GM18517 (cell line): ENCODE data around the gene CSAG1.
"Not testable (repeated sequence)": the region's sequence is repeated elsewhere in the genome, so short reads cannot be mapped to it uniquely, and the experiment has no call there.

Experiments
- ATAC-seq: cut with Tn5 transposase; IDR thresholded peaks from one replicate; pipeline ENCODE4 v1.9.1; 2021; ENCODE audit warnings: mild to moderate bottlenecking, moderate library complexity; ENCODE audit not compliant: unreplicated experiment

The CSAG1 gene, protein sequence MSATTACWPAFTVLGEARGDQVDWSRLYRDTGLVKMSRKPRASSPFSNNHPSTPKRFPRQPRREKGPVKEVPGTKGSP

DNA sequence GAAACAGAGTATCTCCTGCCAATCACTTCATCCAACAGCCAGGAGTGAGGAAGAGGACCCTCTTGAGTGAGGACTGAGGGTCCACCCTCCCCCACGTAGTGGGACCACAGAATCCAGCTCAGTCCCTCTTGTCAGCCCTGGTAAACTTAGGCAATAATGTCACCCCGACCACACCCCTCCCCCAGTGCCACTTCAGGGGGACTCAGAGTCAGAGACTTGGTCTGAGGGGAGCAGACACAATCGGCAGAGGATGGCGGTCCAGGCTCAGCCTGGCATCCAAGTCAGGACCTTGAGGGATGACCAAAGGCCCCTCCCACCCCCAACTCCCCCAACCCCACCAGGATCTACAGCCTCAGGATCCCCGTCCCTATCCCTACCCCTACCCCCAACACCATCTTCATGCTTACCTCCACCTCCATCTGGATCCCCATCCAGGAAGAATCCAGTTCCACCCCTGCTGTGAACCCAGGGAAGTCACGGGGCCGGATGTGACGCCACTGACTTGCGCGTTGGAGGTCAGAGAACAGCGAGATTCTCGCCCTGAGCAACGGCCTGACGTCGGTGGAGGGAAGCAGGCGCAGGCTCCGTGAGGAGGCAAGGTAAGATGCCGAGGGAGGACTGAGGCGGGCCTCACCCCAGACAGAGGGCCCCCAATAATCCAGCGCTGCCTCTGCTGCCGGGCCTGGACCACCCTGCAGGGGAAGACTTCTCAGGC is at the start of gene CSAG1, which contains the start of gene MAGEA12:
Gene CSAG1, minus strand, starts transcription at position 461 of the 715 bp plus-strand sequence. CDS start 1,261 bp downstream, outside the sequence.
Gene MAGEA12, plus strand, starts transcription at position 497 of the 715 bp plus-strand sequence. CDS start 2,405 bp downstream, outside the sequence.
- no peak for ATAC-seq

DNA sequence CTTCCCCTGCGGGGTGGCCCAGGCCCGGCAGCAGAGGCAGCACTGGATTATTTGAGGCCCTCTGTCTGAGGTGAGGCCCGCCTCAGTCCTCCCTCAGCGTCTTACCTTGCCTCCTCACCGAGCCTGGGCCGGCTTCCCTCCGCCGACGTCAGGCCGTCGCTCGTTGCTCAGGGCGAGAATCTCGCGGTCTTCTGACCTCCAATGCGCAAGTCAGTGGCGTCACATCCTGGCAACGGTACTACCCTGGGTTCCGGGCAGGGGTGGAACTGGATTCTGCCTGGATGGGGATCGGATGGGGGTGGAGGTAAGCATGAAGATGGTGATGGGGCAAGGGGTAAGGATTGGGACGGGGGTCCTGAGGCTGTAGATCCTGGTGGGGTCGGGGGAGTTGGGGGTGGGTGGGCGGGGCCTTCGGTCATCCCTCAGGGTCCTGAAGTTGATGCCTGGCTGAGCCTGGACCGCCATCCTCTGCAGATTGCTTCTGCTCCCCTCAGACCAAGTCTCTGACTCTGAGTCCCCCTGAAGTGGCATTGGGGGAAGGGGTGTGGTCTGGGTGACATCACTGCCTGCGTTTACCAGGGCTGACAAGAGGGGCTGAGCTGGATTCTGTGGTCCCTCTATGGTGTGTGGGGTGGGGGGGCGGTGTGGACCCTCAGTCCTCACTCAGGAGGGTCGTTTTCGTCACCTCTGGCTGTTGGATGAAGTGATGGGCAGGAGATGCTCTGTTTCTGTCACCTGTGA is 36.2 kb upstream of the CSAG1 start, which contains the start of gene MAGEA6:
Gene MAGEA6, minus strand, starts transcription at position 141 of the 741 bp plus-strand sequence. CDS start 2,039 bp downstream, outside the sequence.
- ATAC-seq: not testable (repeated sequence)

DNA sequence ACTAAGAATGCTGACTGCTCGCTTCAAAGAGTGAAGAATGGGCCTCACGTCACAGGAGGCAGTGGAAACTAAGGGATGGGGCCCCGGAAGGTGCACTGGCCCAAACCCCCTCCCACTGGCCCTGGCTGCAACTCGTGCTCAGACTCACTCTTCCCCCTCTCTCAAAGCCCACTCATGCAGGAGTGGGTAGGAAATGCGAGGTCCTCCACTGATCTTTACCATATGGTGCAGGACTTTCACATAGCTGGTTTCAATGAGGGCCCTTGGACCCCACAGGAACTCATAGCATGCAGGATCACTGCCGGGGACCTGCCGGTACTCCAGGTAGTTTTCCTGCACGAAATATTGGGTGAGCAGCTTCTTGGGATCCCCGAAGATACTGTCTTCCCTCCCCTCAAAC is 33.0 kb upstream of the CSAG1 start:
- not testable (repeated sequence) for ATAC-seq

DNA sequence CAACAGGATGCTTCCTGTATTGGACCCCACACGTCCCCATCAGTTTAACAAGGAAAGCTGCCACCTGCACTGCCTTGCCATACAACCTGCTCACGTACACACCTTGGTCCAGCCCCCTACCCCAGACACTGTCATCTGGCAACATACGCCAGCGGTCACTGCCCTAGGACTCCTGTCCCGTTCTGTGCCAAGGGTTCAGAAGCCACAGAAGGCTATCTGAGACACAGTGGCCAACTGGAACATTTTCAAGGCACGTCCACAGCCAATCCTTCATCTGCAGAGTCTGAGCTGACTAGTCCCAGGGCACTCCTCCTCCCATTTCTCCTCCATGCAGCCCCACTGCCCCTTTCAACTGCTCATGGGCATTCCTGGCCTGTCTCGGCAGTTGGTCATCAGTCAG is 28.1 kb upstream of the CSAG1 start:
- not testable (repeated sequence) for ATAC-seq

DNA sequence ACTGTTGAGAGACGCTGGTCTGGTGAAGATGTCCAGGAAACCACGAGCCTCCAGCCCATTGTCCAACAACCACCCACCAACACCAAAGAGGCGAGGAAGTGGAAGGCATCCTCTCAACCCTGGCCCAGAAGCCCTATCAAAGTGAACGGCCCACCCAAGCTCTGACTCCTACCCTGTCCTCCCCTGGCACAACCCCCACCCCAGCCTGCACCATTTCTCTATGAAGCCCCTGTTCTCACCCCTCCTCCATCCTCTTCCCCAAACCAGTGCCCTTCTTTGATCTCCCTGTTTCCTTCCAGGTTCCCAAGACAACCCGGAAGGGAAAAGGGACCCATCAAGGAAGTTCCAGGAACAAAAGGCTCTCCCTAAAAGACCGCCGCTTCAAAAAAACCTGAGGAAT is 26.0 kb upstream of the CSAG1 start:
- not testable (repeated sequence) for ATAC-seq

DNA sequence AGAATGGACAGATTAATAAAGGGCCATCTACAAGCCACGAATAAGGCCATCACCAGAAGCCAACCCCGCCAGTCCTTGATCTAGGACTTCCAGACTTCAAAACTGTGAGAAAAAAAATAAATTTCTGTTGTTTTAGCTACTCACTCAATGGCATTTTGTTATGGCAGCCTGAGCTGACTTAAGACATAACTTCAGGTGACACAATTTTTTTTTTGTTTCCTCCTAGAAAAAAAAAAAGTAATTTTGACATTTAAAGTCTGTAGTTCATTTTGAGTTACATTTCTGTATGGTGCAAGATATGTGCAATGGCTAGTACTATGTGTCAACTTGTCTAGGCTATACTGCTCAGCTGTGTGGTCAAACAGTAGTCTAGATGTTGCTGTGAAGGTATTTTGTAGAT is 25.4 kb upstream of the CSAG1 start, which contains the start of gene CSAG3:
Gene CSAG3, plus strand, starts transcription at position 301 of the 400 bp plus-strand sequence.
- not testable (repeated sequence) for ATAC-seq

DNA sequence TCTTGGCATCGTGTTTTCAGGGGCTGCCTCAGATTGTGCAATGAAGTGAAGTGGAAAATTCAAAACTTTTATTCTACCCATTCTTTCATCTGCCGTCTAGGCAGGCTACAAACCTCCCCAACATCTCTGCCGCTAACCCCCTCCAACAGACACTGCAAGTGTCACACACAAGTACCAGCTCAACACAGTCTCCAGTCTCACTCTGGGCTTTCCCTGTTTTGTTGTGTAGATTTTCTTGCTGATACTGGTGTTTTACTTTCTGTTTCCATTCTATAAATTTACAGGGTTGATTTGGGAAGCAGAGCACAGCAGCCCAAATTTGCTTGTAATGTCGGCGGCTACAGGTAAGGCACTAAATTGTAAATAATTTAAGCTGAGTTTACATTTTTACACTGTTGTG is 21.4 kb upstream of the CSAG1 start:
- not testable (repeated sequence) for ATAC-seq

DNA sequence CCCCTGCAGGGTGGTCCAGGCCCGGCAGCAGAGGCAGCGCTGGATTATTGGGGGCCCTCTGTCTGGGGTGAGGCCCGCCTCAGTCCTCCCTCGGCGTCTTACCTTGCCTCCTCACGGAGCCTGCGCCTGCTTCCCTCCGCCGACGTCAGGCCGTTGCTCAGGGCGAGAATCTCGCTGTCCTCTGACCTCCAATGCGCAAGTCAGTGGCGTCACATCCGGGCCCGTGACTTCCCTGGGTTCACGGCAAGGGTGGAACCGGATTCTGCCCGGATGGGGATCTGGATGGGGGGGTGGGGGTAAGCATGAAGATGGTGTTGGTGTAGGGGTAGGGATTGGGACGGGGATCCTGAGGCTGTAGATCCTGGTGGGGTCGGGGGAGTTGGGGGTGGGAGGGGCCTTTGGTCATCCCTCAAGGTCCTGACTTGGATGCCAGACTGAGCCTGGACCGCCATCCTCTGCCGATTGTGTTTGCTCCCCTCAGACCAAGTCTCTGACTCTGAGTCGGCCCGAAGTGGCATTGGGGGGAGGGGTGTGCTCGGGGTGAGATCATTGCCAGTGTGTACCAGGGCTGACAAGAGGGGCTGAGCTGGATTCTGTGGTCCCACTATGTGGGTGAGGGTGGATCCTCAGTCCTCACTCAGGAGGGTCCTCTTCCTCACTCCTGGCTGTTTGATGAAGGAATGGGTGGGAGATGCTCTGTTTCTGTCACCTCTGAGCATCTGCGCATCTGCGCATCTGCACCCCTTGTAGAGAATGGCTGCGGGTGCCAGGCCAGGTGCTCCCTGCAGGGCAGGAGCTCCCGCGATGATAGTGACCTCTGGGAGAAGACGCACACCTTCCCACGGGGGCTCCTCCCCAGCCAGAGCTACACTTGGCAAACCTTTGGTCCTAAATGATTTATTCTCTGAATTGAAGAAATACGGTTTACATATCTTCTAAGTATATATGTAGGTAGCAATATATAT is 20.4 kb upstream of the CSAG1 start, which contains the start of gene MAGEA2:
Gene MAGEA2, minus strand, starts transcription at position 157 of the 965 bp plus-strand sequence. CDS start 2,479 bp downstream, outside the sequence.
- ATAC-seq: not testable (repeated sequence)

DNA sequence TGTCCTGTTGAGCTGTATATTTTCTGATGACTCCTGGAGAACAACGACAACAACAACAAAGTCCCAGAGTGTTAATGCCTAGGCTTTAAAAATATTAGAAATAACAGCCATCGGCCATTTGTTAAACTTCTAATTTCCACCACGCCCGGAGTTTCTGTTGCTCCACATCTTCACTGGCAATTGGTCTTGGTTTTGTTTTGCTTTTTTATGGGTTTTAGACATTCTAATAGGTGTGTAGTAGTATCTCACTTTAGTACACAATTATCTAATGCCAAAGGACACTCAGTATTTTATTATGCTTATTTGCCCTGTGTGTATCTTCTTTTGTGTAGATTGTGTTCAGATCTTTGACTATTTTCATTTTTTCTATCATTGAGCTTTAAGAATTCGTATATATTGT is 5.0 kb upstream of the CSAG1 start:
- no peak for ATAC-seq

DNA sequence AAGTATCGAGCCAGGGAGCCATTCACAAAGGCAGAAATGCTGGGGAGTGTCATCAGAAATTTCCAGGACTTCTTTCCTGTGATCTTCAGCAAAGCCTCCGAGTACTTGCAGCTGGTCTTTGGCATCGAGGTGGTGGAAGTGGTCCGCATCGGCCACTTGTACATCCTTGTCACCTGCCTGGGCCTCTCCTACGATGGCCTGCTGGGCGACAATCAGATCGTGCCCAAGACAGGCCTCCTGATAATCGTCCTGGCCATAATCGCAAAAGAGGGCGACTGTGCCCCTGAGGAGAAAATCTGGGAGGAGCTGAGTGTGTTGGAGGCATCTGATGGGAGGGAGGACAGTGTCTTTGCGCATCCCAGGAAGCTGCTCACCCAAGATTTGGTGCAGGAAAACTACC is 3.0 kb upstream of the CSAG1 start:
- ATAC-seq: not testable (repeated sequence)

DNA sequence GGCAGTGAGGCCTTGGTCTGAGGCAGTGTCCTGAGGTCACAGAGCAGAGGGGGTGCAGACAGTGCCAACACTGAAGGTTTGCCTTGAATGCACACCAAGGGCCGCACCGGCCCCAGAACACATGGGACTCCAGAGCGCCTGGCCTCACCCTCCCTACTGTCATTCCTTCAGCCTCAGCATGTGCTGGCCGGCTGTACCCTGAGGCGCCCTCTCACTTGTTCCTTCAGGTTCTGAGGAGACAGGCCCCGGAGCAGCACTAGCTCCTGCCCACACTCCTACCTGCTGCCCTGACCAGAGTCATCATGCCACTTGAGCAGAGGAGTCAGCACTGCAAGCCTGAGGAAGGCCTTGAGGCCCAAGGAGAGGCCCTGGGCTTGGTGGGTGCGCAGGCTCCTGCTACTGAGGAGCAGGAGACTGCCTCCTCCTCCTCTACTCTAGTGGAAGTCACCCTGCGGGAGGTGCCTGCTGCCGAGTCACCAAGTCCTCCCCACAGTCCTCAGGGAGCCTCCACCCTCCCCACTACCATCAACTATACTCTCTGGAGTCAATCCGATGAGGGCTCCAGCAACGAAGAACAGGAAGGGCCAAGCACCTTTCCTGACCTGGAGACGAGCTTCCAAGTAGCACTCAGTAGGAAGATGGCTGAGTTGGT is 2.5 kb upstream of the CSAG1 start:
- ATAC-seq: no peak

DNA sequence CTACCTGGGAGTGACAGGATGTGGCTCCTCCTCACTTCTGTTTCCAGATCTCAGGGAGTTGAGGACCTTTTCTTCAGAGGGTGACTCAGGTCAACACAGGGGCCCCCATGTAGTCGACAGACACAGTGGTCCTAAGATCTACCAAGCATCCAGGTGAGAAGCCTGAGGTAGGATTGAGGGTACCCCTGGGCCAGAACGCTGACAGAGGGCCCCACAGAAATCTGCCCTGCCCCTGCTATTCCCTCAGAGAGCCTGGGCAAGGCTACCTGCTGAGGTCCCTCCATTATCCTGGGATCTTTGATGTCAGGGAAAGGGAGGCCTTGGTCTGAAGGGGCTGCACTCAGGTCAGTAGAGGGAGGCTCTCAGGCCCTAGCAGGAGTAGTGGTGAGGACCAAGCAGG is 1.6 kb upstream of the CSAG1 start:
- ATAC-seq: no peak

DNA sequence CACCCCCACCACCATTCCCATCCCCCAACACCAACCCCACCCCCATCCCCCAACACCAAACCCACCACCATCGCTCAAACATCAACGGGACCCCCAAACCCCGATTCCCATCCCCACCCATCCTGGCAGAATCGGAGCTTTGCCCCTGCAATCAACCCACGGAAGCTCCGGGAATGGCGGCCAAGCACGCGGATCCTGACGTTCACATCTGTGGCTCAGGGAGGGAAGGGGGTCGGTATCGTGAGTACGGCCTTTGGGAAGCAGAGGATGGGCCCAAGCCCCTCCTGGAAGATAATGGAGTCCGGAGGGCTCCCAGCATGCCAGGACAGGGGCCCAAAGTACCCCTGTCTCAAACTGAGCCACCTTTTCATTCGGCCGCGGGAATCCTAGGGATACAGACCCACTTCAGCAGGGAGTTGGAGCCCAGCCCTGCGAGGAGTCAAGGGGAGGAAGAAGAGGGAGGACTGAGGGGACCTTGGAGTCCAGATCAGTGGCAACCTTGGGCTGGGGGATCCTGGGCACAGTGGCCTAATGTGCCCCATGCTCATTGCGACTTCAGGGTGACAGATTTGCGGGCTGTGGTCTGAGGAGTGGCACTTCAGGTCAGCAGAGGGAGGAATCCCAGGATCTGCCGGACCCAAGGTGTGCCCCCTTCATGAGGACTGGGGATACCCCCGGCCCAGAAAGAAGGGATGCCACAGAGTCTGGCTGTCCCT is 780 bp upstream of the CSAG1 start:
- ATAC-seq: not testable (repeated sequence)

DNA sequence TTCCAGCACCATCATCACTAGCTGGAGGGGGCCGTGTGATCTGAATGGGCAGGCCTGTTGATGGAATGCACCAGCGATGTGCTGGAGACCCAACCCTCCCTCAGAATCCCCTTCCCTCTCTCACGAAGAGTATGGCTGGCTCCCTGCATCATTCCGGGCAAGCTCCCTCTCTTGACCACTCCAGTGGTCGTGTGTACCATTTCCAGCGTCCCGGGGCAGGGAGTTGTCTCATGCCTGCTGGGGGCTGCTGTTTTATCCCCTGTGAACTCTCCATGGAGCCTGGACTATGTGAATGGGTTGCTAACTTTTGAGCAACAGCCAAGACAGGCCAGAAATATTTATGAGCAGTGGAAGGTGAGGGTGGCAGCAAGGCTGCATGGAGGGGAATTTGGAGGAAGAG is 8.1 kb downstream of the CSAG1 start:
- no peak for ATAC-seq

DNA sequence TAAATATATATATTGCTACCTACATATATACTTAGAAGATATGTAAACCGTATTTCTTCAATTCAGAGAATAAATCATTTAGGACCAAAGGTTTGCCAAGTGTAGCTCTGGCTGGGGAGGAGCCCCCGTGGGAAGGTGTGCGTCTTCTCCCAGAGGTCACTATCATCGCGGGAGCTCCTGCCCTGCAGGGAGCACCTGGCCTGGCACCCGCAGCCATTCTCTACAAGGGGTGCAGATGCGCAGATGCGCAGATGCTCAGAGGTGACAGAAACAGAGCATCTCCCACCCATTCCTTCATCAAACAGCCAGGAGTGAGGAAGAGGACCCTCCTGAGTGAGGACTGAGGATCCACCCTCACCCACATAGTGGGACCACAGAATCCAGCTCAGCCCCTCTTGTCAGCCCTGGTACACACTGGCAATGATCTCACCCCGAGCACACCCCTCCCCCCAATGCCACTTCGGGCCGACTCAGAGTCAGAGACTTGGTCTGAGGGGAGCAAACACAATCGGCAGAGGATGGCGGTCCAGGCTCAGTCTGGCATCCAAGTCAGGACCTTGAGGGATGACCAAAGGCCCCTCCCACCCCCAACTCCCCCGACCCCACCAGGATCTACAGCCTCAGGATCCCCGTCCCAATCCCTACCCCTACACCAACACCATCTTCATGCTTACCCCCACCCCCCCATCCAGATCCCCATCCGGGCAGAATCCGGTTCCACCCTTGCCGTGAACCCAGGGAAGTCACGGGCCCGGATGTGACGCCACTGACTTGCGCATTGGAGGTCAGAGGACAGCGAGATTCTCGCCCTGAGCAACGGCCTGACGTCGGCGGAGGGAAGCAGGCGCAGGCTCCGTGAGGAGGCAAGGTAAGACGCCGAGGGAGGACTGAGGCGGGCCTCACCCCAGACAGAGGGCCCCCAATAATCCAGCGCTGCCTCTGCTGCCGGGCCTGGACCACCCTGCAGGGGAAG is 19.4 kb downstream of the CSAG1 start, which contains the start of gene MAGEA2B:
Gene MAGEA2B, plus strand, starts transcription at position 814 of the 973 bp plus-strand sequence. CDS start 2,479 bp downstream, outside the sequence.
- ATAC-seq: not testable (repeated sequence)

DNA sequence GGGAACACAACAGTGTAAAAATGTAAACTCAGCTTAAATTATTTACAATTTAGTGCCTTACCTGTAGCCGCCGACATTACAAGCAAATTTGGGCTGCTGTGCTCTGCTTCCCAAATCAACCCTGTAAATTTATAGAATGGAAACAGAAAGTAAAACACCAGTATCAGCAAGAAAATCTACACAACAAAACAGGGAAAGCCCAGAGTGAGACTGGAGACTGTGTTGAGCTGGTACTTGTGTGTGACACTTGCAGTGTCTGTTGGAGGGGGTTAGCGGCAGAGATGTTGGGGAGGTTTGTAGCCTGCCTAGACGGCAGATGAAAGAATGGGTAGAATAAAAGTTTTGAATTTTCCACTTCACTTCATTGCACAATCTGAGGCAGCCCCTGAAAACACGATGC is 20.3 kb downstream of the CSAG1 start:
- not testable (repeated sequence) for ATAC-seq

DNA sequence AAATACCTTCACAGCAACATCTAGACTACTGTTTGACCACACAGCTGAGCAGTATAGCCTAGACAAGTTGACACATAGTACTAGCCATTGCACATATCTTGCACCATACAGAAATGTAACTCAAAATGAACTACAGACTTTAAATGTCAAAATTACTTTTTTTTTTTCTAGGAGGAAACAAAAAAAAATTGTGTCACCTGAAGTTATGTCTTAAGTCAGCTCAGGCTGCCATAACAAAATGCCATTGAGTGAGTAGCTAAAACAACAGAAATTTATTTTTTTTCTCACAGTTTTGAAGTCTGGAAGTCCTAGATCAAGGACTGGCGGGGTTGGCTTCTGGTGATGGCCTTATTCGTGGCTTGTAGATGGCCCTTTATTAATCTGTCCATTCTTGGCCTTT is 24.3 kb downstream of the CSAG1 start, which contains the start of gene CSAG2:
Gene CSAG2, minus strand, starts transcription at position 101 of the 400 bp plus-strand sequence. CDS start 161 bp downstream, outside the sequence.
- ATAC-seq: not testable (repeated sequence)

DNA sequence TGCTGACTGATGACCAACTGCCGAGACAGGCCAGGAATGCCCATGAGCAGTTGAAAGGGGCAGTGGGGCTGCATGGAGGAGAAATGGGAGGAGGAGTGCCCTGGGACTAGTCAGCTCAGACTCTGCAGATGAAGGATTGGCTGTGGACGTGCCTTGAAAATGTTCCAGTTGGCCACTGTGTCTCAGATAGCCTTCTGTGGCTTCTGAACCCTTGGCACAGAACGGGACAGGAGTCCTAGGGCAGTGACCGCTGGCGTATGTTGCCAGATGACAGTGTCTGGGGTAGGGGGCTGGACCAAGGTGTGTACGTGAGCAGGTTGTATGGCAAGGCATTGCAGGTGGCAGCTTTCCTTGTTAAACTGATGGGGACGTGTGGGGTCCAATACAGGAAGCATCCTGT is 27.0 kb downstream of the CSAG1 start:
- not testable (repeated sequence) for ATAC-seq
